ENCODE data around the gene APOF.
"Not testable (repeated sequence)": the region's sequence is repeated elsewhere in the genome, so short reads cannot be mapped to it uniquely, and the experiment has no call there.

APOF gene

GRCh38 chr12:56351325-56351724, 11.3 kb downstream of the APOF start:
- ChIA-PET POLR2A (interaction anchor here (2.2 kb wide), 1 partner anchor 9 kb away, joined by 16 read pairs; the partner anchor contains the start of gene STAT2), CTCF (interaction anchor here (0.6 to 2.0 kb wide), 3 partner anchors 9 to 114 kb away, joined by 3 to 9 read pairs (median 4); partner anchors contain the start of gene STAT2)
- no peak for TF ChIP-seq ZNF660 (tag by site-specific recombination; IDR thresholded peaks at IDR 0.05)
- TF ChIP-seq WT1 (tag by site-specific recombination; IDR thresholded peaks at IDR 0.05) = no peak
- no peak for TF ChIP-seq ZNF433 (tag by site-specific recombination; IDR thresholded peaks at IDR 0.05; ENCODE audit: low read depth)
- Histone ChIP-seq H3K4me3 (ENCODE audit: low read depth, low read length) (no peak overlapping the region), H3K4me1 (ENCODE audit: control insufficient read depth, insufficient read depth, low read length) (no peaks in the 10 kb centered on the region), H3K27ac (ENCODE audit: extremely low read depth, low read depth, low read length) (no peak overlapping the region), H3K36me3 (ENCODE audit: control insufficient read depth in 2 of 2, insufficient read depth in 1 of 2, low read length in 2 of 2) (peaks cover 34 to 82% of the 10 kb centered on the region in 2 experiments), H3K9me3 (ENCODE audit: control insufficient read depth, insufficient read depth, low read depth, low read length) (no peaks in the 10 kb centered on the region)

GRCh38 chr12:56350662-56351061, 12.0 kb downstream of the APOF start:
- ChIA-PET POLR2A (interaction anchor here (0.5 to 2.2 kb wide), 2 partner anchors 9 to 93 kb away, joined by 3 to 16 read pairs; partner anchors contain the start of gene STAT2), CTCF (interaction anchor here (0.6 to 2.0 kb wide), 3 partner anchors 9 to 114 kb away, joined by 3 to 9 read pairs (median 4); partner anchors contain the start of genes IL23A and STAT2)
- Histone ChIP-seq H3K36me3 (ENCODE audit: control insufficient read depth in 2 of 2, insufficient read depth in 1 of 2, low read length in 2 of 2) (peaks cover 34 to 82% of the 10 kb centered on the region in 2 experiments), H3K27ac (ENCODE audit: extremely low read depth, low read depth, low read length) (no peak overlapping the region), H3K4me3 (ENCODE audit: low read depth, low read length) (no peak overlapping the region), H3K4me1 (ENCODE audit: control insufficient read depth, insufficient read depth, low read length) (no peaks in the 10 kb centered on the region), H3K9me3 (ENCODE audit: control insufficient read depth, insufficient read depth, low read depth, low read length) (no peaks in the 10 kb centered on the region)
- TF ChIP-seq ZNF184 (tag by site-specific recombination; IDR thresholded peaks at IDR 0.05) (no peak), ZNF664 (tag by site-specific recombination; IDR thresholded peaks at IDR 0.05) (peak; percentile 48; the same call in 1 of the 2 replicates), SCRT1 (tag by site-specific recombination; IDR thresholded peaks at IDR 0.05; ENCODE audit: borderline replicate concordance) (no peak)

GRCh38 chr12:56348776-56349175, 13.9 kb downstream of the APOF start:
- Histone ChIP-seq H3K36me3 (ENCODE audit: control insufficient read depth in 2 of 2, insufficient read depth in 1 of 2, low read length in 2 of 2) (peaks cover 33 to 75% of the 10 kb centered on the region in 2 experiments), H3K4me3 (ENCODE audit: low read depth, low read length) (no peak overlapping the region)
- POLR2A ChIA-PET = interaction anchor here (2.0 kb wide), 1 partner anchor 11 kb away, joined by 9 read pairs; the partner anchor contains the start of gene STAT2

GRCh38 chr12:56347255-56347654, 15.4 kb downstream of the APOF start:
- H3K4me1 ChIP-seq (ENCODE audit: control insufficient read depth, insufficient read depth, low read length); H3K9me3 ChIP-seq (ENCODE audit: control insufficient read depth, insufficient read depth, low read depth, low read length); H3K27ac ChIP-seq (ENCODE audit: extremely low read depth, low read depth, low read length); H3K4me3 ChIP-seq (ENCODE audit: low read depth, low read length): not testable (repeated sequence)
- peaks cover 22 to 80% of the 10 kb centered on the region in 2 experiments for H3K36me3 ChIP-seq (ENCODE audit: control insufficient read depth in 2 of 2, insufficient read depth in 1 of 2, low read length in 2 of 2)
- CTCF ChIA-PET = interaction anchor here (0.6 to 1.1 kb wide), 3 partner anchors 13 to 600 kb away, joined by 3 to 6 read pairs (median 4); partner anchors contain the start of gene STAT2
- POLR2A ChIA-PET = interaction anchor here (0.6 to 1.2 kb wide), 2 partner anchors 13 to 100 kb away, joined by 4 to 5 read pairs; partner anchors contain the start of gene STAT2

More at GRCh38 chr12:56348776-56349175, 13.9 kb downstream of the APOF start:
- CTCF ChIA-PET = interaction anchor here (0.7 to 1.2 kb wide), 4 partner anchors 10 to 115 kb away, joined by 3 to 5 read pairs (median 3); partner anchors contain the start of genes IL23A and PAN2
- TF ChIP-seq ZNF148 (tag by site-specific recombination; IDR thresholded peaks at IDR 0.05; ENCODE audit: borderline replicate concordance) (no peak), GLIS1 (tag by site-specific recombination; IDR thresholded peaks at IDR 0.05) (peak; percentile 50; the same call in 1 of the 2 replicates), ZSCAN30 (tag by site-specific recombination; IDR thresholded peaks at IDR 0.05) (no peak), PBX3 (CRISPR knock-in tag; IDR thresholded peaks at IDR 0.05) (no peak), ZNF549 (tag by site-specific recombination; IDR thresholded peaks at IDR 0.05) (no peak)
- H3K9me3 ChIP-seq (ENCODE audit: control insufficient read depth, insufficient read depth, low read depth, low read length) = no peaks in the 10 kb centered on the region
- H3K27ac ChIP-seq (ENCODE audit: extremely low read depth, low read depth, low read length) = no peak overlapping the region
- no peaks in the 10 kb centered on the region for H3K4me1 ChIP-seq (ENCODE audit: control insufficient read depth, insufficient read depth, low read length)
